Astrocyte of the cerebellum (primary cell): ENCODE measurements around the gene TADA1.
A peak's percentile ranks its signal among the peaks of the same experiment; 100 is the strongest.
"Not testable (repeated sequence)": the region's sequence is repeated elsewhere in the genome, so short reads cannot be mapped to it uniquely, and the experiment has no call there.

ENCODE experiments used
- DNase-seq: peaks from one replicate; pipeline ENCODE4 v3.0.0-alpha.2; 2011; ENCODE audit warnings: low read depth
- H3K4me3 ChIP-seq: 2 replicates; pipeline ENCODE4 v1.5.1; 2011; ENCODE audit warnings: mild to moderate bottlenecking, low read depth, low read length, moderate library complexity
- CTCF ChIP-seq: IDR thresholded peaks from 2 replicates; pipeline ENCODE4 v1.5.1; 2012; ENCODE audit warnings: low read length, low read depth, moderate library complexity, mild to moderate bottlenecking; ENCODE audit errors: missing control alignments
- in situ Hi-C: cut with HindIII; loops from 2 replicates; pipeline ENCODE4 v1.10.0; 2017; ENCODE audit warnings: low sequenced_read_pairs

The TADA1 gene

DNA sequence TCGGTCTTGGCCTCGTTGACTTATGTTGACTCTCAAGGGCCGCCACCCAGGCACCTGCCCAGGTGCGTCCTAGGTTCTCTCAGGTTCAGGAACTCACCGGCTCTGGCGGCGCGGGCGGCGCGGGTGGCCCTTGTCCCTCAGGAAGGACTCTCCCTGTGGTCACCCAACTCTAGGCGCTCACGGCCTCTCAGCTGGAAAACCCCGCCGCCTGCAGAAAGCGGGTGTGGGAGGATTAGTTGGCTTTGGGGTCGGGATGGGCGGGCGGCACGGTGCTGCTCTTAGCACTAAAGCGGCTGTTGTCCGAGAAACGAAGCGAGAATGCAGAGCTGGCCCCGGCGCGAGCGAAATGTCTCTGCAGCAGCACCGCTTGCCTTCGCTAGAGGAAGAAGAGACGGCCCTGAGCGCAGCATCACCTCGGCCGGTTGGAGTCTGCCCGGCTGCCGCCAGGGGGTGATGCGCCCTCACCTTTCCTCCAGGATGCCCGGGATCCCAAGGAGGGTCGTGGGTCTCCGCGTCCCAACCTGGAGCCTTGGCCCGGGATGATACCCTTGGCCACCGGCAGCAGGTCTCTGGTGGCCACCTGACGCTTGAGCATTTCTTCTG is 8.1 kb upstream of the TADA1 start:
- in situ Hi-C loops = no loop called here
- DNase-seq = no peak
- peak; percentile 85 for TF ChIP-seq CTCF
- H3K4me3 ChIP-seq = peak overlapping the region; percentile 15

DNA sequence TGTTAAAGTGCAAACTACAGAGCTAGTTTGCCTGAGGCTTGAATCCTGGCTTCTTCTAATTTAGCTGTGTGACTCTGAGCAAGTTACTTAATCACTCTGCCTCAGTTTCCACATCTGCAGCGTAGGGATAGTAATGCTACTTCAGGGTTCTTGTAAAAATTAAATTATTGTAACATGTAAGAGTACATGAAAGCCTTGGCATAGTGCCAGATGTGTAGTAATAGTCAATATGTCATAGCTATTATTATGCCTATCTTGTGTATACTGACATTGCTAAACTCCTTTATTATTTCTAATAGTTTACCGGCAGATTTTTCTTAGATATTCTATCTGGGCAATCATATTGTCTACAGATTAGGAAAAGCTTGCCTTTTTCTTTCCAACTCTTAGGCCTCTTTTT is 6.8 kb upstream of the TADA1 start:
- H3K4me3 ChIP-seq = no peak overlapping the region
- TF ChIP-seq CTCF = no peak
- in situ Hi-C loops = no loop called here
- DNase-seq = no peak

DNA sequence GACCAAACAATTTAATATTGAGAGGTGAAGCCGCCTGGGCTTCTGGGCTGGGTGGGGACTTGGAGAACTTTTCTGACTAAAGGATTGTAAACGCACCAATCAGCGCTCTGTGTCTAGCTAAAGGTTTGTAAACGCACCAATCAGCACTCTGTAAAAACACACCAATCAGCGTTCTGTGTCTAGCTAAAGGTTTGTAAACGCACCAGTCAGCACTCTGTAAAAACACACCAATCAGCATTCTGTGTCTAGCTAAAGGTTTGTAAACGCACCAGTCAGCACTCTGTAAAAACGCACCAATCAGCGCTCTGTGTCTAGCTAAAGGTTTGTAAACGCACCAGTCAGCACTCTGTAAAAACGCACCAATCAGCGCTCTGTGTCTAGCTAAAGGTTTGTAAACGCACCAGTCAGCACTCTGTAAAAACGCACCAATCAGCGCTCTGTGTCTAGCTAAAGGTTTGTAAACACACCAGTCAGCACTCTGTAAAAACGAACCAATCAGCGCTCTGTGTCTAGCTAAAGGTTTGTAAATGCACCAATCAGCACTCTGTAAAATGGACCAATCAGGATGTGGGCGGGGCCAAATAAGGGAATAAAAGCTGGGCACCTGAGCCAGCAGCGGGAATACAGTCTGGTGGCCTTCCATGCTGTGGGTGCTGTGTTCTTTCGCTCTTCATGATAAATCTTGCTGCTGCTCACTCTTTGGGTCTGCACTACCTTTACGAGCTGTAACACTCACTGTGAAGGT is 2.3 kb upstream of the TADA1 start:
- in situ Hi-C loops, DNase-seq, H3K4me3 ChIP-seq: not testable (repeated sequence)

- no peak for DNase-seq
- peak overlapping the region; percentile 73 for H3K4me3 ChIP-seq
- peak; percentile 27 for TF ChIP-seq CTCF
- in situ Hi-C loops = no loop called here
Measured at GRCh38 chr1:166876540-166876838, 425 bp upstream of the TADA1 start.

- no peak for TF ChIP-seq CTCF
Measured at GRCh38 chr1:166875302-166875733, 746 bp downstream of the TADA1 start.

DNA sequence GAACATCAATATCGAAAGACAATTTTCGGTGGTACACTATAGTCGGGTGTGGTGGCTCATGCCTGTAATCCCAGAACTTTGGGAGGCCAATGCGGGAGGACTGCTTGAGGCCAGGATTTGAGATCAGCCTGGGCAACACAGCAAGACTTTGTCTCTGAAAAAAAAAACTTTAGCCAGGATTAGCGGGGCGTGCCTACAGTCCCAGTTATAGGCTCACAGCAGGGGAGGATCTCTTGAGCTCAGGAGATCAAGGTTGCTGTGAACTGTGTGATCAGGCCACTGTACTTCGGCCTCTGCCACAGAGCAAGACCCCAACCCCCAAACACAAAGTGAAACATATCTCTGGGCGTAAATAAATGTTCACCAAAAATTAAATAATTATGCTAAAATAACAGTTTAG is 1.6 kb downstream of the TADA1 start:
- no peak overlapping the region for H3K4me3 ChIP-seq
- in situ Hi-C loops = no loop called here
- no peak for TF ChIP-seq CTCF
- no peak for DNase-seq

More at GRCh38 chr1:166875302-166875733, 746 bp downstream of the TADA1 start:
- peak overlapping the region; percentile 73 for H3K4me3 ChIP-seq
- in situ Hi-C loops = no loop called here
- no peak for DNase-seq

DNA sequence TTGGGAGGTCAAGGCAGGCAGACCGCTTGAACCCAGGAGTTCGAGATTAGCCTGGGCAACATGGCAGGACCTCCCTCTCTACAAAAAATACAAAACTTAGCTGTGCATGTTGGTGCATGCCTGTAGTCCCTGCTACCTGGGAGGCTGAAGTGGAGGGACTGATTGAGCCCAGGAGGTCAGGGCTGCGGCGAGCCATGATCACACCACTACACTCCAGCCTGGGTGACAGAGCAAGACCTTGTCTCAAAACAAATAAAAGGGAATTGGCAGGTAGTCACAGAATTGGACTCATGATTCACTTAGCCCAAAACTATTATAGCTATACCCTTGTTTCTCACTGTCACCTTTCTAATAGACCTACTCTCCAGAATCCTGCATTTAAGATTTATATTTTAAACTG is 5.5 kb downstream of the TADA1 start:
- DNase-seq = no peak
- in situ Hi-C loops = no loop called here
- no peak overlapping the region for H3K4me3 ChIP-seq
- no peak for TF ChIP-seq CTCF
